Fibroblast of lung (primary cell): Measurements from ENCODE around the gene AMN. TPM values are rescaled to one million over a fixed set of nuclear protein-coding genes. Genes with fewer than 3 reads are reported as not detected.

Source experiments
- DNase-seq, 2 donors: peaks; one replicate each; pipeline versions ENCODE4 v3.0.0 to v3.0.0-alpha.2; 2010; ENCODE audit warnings: low read depth in 2 of 2
- H2AFZ ChIP-seq: 2 replicates; pipeline ENCODE4 v1.5.1; 2012; ENCODE audit warnings: low read length, control low read depth, inconsistent platforms
- H3K27ac ChIP-seq: 2 replicates; pipeline ENCODE4 v1.5.1; 2011; ENCODE audit warnings: low read length, control low read depth; ENCODE audit not compliant: insufficient read depth
- H3K27me3 ChIP-seq: 2 replicates; pipeline ENCODE4 v1.5.1; 2011; ENCODE audit warnings: mild to moderate bottlenecking, low read length; ENCODE audit not compliant: control insufficient read depth, insufficient read depth
- H3K36me3 ChIP-seq: 2 replicates; pipeline ENCODE4 v1.5.1; 2011; ENCODE audit warnings: low read length; ENCODE audit not compliant: control insufficient read depth, insufficient read depth
- H3K4me1 ChIP-seq: 2 replicates; pipeline ENCODE4 v1.5.1; 2011; ENCODE audit warnings: low read length; ENCODE audit not compliant: control insufficient read depth, insufficient read depth; ENCODE audit errors: extremely low read depth
- H3K4me2 ChIP-seq: 2 replicates; pipeline ENCODE4 v1.5.1; 2011; ENCODE audit warnings: low read length, control low read depth; ENCODE audit not compliant: insufficient read depth; ENCODE audit errors: extremely low read depth
- H3K4me3 ChIP-seq, 4 experiments: fragments of 200-600 bp in 1 of 4; sonication (generic) in 1 of 4; replicated peaks in 1 of 4; 2 replicates each; pipeline ENCODE4 v1.5.1; 2011 to 2016; ENCODE audit warnings: low read length in 4 of 4, low read depth in 3 of 4, mild to moderate bottlenecking in 3 of 4, control low read depth in 2 of 4, inconsistent platforms in 1 of 4, mixed read lengths in 1 of 4; ENCODE audit not compliant: insufficient read depth in 1 of 4; ENCODE audit errors: control extremely low read depth in 1 of 4
- H3K79me2 ChIP-seq: 2 replicates; pipeline ENCODE4 v1.5.1; 2012; ENCODE audit warnings: mild to moderate bottlenecking, low read length, inconsistent platforms; ENCODE audit not compliant: control insufficient read depth, insufficient read depth
- H3K9ac ChIP-seq: 2 replicates; pipeline ENCODE4 v1.5.1; 2011; ENCODE audit warnings: mild to moderate bottlenecking, low read length, control low read depth; ENCODE audit not compliant: insufficient read depth
- H3K9me3 ChIP-seq: 2 replicates; pipeline ENCODE4 v1.5.1; 2012; ENCODE audit warnings: low read depth, low read length; ENCODE audit not compliant: control insufficient read depth, insufficient read depth
- H4K20me1 ChIP-seq: 2 replicates; pipeline ENCODE4 v1.5.1; 2011; ENCODE audit warnings: low read length; ENCODE audit not compliant: control insufficient read depth, insufficient read depth; ENCODE audit errors: extremely low read depth
- CTCF ChIP-seq, 2 donors: IDR thresholded peaks in 1 of 2; conservative IDR thresholded peaks in 1 of 2; 1 replicate in 1 of 2; 2 replicates in 1 of 2; pipeline ENCODE4 v1.5.1; 2011 to 2012; ENCODE audit warnings: low read length in 2 of 2, control low read depth in 1 of 2, inconsistent platforms in 1 of 2, low read depth in 1 of 2, mild to moderate bottlenecking in 1 of 2
- EZH2 ChIP-seq: IDR thresholded peaks from 2 replicates; pipeline ENCODE4 v1.5.1; 2012; ENCODE audit warnings: low read length, control low read depth, mild to moderate bottlenecking; ENCODE audit errors: missing control alignments
- polyA plus RNA-seq, 2 donors: library from polyadenylated mRNA; depleted of rRNA in 1 of 2; stranded (reverse) in 1 of 2; unstranded in 1 of 2; fragments of >200 nt; gene quantifications; 2 replicates each; pipeline ENCODE4 v1.2.1, GENCODE V29; 2011 to 2012; ENCODE audit warnings: missing spikeins in 1 of 2
- total RNA-seq: library from RNA; depleted of rRNA; stranded (reverse); fragments of >200 nt; gene quantifications from 2 replicates; pipeline ENCODE4 v1.2.1, GENCODE V29; 2014

Gene AMN
- total and polyA plus RNA-seq, 2 donors (not counting 1 experiment from before 2014, with no cell fraction given), result under 0.01 TPM; not detected in 1

- H4K20me1 ChIP-seq, result no peaks in the 10 kb centered on the region
These were observed 10.2 kb downstream of the AMN start for GRCh38 chr14:102932484-102933248.

GRCh38 chr14:102933618-102934231 lies 11.3 kb downstream of the AMN start:
- H3K9me3 ChIP-seq, result no peaks in the 10 kb centered on the region
- no peak for DNase-seq
- peaks cover 19% of the 10 kb centered on the region for H3K27me3 ChIP-seq
- H3K4me2 ChIP-seq, result no peak overlapping the region
- H3K9ac ChIP-seq, result no peak overlapping the region
- H3K27ac ChIP-seq, result no peak overlapping the region
- no peak overlapping the region for H2AFZ ChIP-seq
- no peaks in the 10 kb centered on the region for H4K20me1 ChIP-seq
- H3K4me3 ChIP-seq, result no peak overlapping the region
- H3K36me3 ChIP-seq, result peaks cover 13% of the 10 kb centered on the region
- peaks cover 3% of the 10 kb centered on the region for H3K4me1 ChIP-seq
- H3K79me2 ChIP-seq, result no peaks in the 10 kb centered on the region
- TF ChIP-seq EZH2, result no peak
- no peak for TF ChIP-seq CTCF (conservative IDR thresholded peaks at IDR 0.05 in 1 of 2, IDR thresholded peaks at IDR 0.05 in 1 of 2; ENCODE audit: low read depth in 1 of 2, low read length in 2 of 2)

More at GRCh38 chr14:102932484-102933248, 10.2 kb downstream of the AMN start:
- Histone ChIP-seq H3K27me3 (peaks cover 29% of the 10 kb centered on the region), H3K4me1 (peaks cover 5% of the 10 kb centered on the region), H2AFZ (no peak overlapping the region), H3K4me3 (no peak overlapping the region), H3K36me3 (peaks cover 6% of the 10 kb centered on the region), H3K4me2 (no peak overlapping the region), H3K27ac (no peak overlapping the region), H3K79me2 (no peaks in the 10 kb centered on the region), H3K9ac (no peak overlapping the region), H3K9me3 (no peaks in the 10 kb centered on the region)
- TF ChIP-seq CTCF (conservative IDR thresholded peaks at IDR 0.05 in 1 of 2, IDR thresholded peaks at IDR 0.05 in 1 of 2; ENCODE audit: low read depth in 1 of 2, low read length in 2 of 2), result no peak
- no peak for TF ChIP-seq EZH2
- DNase-seq, result no peak

GRCh38 chr14:102935756-102936155 lies 13.3 kb downstream of the AMN start:
- no peak overlapping the region for H3K27ac ChIP-seq
- H3K4me3 ChIP-seq, result no peak overlapping the region
- DNase-seq, result no peak
- H3K4me1 ChIP-seq, result no peaks in the 10 kb centered on the region
- no peaks in the 10 kb centered on the region for H4K20me1 ChIP-seq
- no peak overlapping the region for H3K4me2 ChIP-seq
- H3K36me3 ChIP-seq, result peaks cover 23% of the 10 kb centered on the region
- H3K9me3 ChIP-seq, result no peaks in the 10 kb centered on the region
- no peaks in the 10 kb centered on the region for H3K79me2 ChIP-seq
- H3K27me3 ChIP-seq, result peaks cover under 1% of the 10 kb centered on the region
- H2AFZ ChIP-seq, result no peak overlapping the region
- H3K9ac ChIP-seq, result no peak overlapping the region
- TF ChIP-seq CTCF (conservative IDR thresholded peaks at IDR 0.05 in 1 of 2, IDR thresholded peaks at IDR 0.05 in 1 of 2; ENCODE audit: low read depth in 1 of 2, low read length in 2 of 2) (no peak), EZH2 (no peak)
